GM18519 (cell line): ENCODE data around the gene GATAD2A.

Experiments used
- ATAC-seq: cut with Tn5 transposase; IDR thresholded peaks from one replicate; pipeline ENCODE4 v1.9.1; 2021; ENCODE audit warnings: mild to moderate bottlenecking, moderate library complexity; ENCODE audit not compliant: unreplicated experiment, low FRiP score

GATAD2A gene

DNA sequence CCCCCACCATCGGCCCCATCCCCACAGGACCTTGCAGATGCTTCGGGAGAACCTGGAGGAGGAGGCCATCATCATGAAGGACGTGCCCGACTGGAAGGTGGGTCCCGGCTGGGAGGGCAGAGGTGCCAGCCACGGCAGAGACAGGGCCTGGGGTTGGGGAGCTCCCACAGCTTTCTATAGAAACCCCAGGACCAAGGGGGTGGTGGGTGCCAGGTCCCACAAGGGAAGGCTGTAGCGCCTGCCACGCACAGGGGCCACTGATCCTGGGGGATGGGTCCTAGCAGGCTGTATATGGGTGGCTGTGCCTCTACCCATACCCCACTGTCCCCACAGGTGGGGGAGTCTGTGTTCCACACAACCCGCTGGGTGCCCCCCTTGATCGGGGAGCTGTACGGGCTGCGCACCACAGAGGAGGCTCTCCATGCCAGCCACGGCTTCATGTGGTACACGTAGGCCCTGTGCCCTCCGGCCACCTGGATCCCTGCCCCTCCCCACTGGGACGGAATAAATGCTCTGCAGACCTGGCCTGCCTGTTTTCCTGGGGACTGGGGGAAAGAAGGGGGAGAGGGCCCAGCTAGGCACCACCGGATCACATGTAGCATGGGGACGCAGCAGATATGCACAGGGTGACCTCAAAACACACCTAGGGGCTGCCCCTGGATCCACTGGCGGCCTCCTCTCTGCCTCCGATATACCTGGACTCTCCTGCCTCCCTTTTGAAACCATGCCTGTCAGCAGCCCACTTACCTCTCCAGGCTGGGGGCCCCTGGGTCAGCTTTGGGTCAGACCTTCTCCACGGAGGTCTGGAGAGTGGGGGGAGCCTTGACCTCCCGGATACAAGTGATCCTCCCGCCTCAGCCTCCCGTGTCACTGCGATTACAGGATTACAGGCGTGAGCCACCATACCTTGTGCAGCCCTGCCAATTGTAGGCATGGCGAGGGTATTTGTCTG is 122.5 kb downstream of the GATAD2A start:
- no peak for ATAC-seq

DNA sequence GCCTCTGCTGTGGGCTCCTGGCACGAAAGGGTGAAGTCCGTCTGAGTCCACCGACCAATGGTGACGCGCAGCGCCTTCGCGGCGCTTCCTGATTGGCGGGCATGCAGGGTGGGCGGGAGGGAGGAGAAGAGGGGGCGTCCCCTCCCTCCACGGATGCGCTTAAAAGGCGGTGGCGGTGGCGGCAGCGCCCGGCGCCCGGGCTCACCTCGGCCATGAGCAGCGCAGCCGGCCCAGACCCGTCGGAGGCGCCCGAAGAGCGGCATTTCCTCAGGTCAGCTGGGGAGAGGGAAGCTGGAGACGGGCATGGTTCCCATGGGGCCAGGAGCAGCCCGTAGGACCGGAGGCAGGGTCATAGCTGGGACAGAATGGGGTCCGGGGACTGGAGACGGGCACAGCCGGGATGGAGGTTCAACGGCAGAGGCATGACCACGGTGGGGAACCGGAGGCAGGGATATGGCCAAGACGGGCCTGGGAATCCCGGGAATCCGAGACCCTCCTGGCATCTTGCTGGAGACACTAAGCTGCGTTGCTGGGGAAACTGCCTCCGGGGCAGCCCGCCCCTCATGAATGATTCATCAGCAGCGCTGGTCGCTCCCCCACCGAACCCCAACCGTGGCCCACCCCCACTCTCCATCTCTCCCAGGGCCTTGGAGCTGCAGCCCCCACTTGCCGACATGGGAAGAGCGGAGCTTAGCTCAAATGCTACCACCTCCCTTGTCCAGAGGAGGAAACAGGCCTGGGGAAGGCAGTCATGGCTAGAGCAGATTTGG is 123.4 kb downstream of the GATAD2A start, which contains the start of gene YJEFN3:
TSS of gene YJEFN3 (plus strand) at position 191 of the 770 bp plus-strand sequence. CDS start at position 213, 22 bp downstream.
- no peak for ATAC-seq

DNA sequence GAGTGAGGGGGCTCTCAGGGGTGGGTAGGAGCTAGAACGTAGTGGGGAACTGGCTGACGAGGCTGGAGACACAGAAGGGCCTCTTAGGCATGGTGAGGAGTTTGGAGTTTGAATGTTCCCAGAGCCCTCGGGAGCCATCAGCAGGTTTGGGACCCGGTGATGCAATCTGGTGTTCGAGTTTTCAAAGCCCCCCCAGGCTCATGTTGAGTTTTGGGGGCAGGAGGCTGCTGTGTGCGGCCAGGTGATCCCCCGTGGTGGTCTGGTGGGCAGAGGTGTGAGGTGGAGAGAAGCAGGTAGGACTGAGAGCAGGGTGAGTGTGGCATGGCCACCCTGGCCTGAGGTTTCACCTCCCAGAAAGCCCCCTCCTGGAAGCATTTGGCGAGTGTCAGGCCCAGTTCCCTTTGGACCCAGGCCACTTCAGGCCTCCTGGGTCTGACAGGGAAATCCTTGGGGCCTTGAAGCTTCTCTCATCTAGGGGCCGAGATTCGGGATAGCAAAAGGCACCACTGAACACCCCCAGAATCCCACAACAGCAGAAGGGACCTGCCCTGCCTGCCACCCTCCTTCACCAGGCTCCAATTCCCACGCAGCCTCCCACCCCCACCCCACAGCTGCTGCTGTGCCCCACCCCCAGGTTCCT is 124.4 kb downstream of the GATAD2A start:
- ATAC-seq: no peak

DNA sequence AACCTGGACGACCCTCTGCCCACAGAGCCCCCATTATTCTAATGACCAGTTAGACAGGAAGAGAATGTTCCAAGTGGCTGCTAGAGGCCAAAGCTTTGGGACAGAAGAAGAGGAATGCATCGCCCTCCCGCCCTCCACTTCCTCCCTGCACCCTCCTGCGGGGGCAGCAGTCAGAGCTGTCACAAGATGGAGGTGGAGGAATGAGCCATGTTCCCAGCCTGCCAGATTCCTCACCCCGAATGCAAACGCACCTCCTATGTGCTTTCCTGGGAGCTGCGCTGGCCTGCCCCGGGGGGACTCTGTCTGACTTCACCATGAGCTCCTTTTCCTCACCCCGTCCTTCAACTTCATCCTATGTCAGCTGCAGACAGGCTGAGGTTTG is 124.9 kb downstream of the GATAD2A start:
- ATAC-seq: no peak

DNA sequence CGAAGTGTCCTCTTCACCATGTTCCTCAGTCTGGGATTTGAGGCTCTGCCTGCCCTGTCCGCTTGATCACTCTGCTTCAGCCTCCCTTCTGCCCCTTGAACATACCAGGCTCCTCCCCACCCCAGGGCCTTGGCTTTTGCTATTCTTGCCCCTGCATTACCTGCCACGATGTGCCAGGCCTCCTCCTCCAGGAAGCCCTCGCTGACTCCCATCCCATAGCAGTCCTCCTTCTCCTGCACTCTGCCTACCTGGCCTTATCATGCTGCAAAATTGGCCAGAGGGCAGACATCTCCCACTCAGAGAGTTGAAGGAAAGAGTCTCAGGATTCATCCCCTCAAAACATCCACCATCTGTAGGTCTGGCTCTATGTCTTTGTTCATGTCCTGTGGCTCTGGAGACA is 125.4 kb downstream of the GATAD2A start:
- no peak for ATAC-seq

DNA sequence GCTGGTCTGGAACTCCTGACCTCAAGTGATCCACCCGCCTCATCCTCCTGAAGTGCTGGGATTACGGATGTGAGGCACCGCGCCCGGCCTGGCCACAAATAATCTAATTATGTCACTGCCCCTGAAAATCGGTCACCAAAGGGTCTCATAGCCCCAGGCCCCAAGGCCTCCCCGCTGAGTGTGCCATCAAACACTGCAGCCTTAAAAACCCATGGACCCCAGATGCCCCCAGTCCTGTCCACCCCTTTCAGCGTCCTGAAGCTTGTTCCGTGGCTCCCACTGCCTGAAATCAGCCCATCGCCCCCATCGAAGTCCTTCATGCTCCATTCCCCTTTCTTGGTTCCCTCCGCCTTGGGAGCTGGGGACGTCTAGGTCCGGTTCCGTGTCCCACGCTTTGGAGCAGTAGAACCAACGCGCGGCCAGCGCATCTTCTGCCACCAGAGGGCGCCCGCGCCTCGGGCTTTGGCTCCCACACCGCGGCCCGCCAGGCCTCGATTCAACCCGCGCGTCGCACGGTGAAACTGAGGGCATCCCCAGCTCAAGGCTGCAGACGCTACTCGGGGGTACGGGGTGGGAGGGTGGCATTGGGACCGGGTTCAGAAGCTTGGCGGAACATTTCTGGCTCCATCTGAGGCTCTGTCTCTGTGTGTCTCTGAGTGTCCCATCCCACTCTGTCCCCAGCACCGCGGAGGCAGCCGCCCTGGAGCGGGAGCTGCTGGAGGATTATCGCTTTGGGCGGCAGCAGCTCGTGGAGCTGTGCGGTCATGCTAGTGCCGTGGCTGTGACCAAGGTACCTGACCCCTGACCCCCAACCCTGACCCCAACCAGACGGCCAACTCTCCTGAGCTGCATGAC is 126.7 kb downstream of the GATAD2A start:
- ATAC-seq: no peak

DNA sequence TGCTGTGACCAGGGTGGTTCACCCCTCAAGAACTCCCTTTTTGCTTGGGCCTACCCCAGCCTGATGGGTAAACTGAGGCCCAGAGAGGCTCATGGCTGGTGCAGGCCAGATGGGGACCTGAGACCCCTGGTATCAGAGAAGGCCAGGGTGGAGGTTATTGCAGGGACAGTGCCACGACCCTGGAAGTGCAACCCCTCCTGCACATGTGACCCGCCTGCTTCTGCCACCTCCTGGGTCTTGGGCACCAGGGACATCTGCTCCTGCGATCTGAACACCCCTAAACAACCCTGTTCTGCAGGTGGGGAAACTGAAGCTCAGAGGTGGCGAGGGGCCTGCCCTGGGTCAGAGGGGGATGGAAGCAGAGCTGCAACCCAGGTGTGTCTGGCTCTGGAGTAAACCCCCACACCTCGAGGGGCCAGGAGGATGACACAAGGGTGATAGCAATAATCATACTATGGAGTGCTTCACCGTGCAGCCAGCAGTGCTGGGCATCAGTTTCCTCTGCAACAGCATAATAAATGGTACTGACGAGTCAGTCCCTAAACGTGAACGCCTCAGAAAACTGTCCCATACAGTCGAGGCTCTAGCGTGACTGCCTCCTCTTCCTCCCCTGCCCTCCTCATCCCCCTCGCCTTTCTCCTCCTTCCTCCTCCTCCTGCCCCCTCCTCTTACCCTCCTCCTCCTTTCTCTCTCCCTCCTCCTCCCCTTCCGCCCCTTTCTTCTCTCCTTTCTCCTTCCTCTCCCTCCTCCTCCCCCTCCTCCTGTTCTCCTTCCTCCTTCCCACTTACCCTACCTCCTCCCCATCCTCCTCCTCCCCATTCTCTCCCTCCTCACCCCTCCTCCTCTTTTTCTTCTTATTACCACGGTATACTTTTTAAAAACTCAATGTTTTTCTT is 127.6 kb downstream of the GATAD2A start:
- ATAC-seq: no peak

DNA sequence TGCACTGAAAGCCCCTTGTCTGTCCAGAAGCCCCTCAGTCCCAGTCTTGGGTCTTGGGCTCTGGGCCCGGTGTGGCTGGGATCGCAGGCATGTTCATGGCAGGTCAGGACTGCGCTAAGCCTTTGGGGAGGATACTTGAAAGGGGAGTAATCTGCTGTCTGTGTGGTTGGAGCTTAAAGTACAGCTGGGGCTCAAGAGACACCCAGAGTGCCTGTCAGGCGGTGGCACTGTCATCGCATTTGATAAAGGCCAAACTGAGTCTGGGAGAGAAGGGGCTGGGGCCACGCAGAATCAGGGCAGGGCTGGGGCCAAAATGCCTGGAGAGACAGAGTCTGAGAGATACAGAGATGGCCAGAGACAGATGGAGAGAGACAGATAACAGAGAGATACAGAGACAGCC is 128.4 kb downstream of the GATAD2A start:
- ATAC-seq: no peak

DNA sequence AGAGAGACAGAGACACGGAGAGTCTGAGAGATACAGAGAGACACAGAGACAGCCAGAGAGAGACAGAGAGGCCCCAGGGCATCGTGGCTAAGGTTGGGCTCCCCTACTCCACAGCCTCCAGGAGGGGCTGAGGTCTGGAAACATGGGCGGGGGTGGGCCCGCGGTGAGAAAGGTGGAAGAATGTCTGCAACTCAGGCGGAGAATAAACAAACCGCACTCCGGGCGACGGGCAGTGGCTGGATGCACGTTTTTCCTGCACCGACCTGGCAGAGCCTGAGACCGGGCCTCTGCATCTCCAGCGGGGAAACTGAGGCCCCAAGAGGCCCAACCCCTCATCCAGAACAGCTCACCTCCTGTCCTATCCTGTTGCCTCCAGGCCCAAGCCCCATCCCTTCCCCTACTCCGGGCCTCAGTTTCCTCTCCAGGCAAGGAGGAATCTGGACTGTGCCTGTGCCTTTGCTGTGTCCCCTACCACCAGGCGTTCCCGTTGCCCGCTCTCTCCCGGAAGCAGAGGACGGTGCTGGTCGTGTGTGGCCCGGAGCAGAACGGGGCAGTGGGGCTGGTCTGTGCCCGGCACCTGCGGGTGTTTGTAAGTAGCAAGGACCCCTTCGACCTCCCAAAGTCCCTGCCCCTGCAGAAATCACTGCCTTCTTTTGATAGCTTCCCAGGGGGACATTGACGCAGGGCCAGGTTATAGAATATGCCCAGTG is 129.2 kb downstream of the GATAD2A start:
- no peak for ATAC-seq

DNA sequence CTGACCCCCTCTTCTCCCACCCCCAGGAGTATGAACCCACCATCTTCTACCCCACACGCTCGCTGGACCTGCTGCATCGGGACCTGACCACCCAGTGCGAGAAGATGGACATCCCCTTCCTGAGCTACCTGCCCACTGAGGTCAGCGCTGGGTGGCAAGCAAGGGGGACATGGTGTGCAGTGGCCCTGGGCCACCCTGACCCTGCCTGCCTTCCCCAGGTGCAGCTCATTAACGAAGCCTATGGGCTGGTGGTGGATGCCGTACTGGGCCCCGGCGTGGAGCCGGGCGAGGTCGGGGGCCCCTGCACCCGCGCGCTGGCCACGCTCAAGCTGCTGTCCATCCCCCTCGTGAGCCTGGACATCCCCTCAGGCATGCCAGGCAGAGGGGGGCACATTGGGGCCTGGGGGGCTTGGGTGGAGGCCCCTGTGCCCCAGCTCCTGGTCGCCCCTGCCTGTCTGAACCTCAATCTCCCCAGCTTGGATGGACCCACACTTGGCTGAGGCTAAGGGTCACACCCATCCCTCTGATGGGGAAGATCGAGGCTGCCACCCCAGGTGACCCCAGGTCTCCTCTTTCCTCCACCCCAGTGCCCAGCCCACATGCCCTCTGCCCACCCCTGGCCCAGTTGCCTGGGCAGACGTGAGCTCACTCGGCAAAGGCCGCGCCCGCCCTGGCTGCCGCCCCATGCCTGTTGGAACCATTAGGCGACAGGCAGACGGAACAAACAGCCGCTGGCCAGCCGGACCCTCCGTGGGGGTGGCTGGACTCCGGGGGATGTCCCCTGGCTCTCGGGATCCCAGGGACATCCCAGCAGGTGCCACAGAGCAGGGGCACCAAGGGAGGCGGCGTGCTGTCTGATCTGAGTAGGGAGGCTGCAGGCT is 130.1 kb downstream of the GATAD2A start:
- no peak for ATAC-seq

DNA sequence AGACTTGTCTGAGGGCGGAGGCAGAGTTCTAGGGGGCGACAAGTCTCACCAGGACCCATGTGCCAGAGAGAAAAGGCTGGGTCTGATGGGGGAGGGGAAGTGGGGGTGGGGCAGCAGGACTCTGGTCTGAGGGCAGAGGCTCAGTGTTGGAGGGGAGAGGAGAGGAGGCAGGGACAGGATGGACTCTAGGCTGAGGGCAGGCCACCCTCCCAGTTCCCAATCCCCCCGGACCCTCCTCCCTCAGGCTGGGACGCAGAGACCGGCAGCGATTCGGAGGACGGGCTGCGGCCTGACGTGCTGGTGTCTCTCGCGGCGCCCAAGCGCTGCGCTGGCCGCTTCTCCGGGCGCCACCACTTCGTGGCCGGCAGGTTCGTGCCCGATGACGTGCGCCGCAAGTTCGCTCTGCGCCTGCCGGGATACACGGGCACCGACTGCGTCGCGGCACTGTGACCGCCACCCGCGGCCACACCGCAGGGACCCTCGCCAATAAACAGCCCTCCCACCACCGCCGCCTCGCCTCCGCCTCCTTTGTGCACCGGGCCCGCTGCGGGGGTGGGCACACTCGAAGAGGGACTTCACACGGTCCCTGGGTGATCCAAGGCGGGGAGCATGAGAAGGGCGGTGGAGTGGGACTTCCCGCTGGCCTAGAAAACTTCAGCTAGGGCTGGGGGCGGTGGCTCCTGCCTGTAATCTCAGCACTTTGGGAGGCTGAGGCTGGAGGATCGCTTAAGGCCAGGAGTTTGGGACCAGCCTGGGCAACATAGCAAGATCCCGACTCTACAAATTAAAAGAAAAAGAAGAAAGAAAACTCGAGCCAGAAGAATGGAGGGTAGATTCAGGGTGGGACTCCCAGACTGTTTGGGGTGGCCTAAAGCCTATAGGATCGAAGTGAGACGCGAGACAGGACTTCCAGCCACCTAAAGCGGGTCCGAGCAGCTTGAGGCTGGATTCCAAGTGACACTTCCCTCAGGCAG is 131.9 kb downstream of the GATAD2A start:
- no peak for ATAC-seq

DNA sequence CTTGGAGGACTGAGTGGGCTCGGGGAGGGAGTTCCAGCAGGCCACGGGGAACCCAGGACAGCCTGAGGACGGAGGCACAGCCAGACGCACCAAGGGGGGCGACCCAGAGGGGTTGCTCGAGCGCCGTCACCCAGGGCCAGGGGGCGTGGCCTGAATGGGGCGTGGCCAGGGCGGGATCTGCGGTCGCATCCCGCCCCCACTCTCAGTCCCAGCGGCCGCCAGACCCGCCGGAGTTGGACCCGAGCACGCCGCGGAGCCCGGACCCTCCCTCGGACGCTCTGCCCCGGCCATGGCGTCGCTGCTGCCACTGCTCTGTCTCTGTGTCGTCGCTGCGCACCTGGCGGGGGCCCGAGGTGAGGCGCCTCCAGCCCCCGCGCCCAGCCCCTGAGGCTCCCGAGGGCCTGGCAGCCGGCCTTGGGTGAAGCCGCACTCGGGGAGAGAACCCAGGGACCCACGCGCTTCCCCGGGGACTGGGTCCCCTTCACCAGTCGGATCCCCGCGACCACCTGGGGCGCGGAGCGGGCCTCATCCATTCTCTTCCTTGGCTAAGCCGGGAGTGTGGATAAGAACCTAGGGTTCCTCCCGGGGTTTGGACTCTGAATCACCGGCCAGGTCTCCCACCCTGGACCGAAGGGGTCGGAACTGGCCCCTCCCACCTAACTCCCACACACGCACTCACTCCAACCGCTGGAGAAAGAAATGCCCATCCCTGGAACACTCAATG is 132.7 kb downstream of the GATAD2A start, which contains the start of gene CILP2:
TSS of gene CILP2 (plus strand) at position 205 of the 724 bp plus-strand sequence. CDS start at position 290, 85 bp downstream.
- no peak for ATAC-seq

DNA sequence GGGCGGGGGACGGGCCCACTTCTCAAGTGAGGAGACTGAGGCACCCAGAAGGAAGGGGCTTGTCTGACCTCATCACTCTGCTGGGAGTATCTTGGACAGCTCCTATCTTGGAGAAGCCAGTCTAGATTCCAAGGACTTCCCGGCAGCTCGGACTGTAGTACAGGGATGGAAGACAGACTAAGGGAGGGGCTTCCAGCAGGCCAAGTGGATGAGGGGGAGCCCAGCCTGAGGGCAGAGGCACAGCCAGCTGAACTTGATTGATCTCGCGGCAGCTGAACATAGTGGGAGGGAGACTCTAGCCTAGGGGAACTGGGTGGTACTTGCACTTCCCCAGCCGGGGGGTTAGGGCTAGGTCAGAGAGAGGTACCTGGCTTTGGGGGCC is 133.3 kb downstream of the GATAD2A start:
- ATAC-seq: no peak

DNA sequence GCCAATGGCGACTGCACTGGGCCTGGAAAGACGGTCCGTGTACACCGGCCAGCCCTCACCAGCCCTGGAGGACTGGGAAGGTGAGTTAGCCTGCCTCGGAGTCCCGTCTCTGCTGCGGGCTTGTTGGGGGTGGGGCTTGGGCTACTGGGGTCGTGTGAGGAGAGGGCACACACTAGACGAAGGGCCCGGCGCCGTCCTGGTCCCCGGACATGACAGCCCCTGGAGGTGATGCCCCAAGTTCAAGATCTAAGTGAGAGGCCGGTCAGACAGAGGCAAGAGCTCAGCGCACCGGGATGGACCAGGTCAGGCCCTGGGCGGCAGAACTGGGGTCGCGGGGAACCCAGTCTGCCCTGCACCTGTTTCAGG is 134.2 kb downstream of the GATAD2A start:
- ATAC-seq: no peak

DNA sequence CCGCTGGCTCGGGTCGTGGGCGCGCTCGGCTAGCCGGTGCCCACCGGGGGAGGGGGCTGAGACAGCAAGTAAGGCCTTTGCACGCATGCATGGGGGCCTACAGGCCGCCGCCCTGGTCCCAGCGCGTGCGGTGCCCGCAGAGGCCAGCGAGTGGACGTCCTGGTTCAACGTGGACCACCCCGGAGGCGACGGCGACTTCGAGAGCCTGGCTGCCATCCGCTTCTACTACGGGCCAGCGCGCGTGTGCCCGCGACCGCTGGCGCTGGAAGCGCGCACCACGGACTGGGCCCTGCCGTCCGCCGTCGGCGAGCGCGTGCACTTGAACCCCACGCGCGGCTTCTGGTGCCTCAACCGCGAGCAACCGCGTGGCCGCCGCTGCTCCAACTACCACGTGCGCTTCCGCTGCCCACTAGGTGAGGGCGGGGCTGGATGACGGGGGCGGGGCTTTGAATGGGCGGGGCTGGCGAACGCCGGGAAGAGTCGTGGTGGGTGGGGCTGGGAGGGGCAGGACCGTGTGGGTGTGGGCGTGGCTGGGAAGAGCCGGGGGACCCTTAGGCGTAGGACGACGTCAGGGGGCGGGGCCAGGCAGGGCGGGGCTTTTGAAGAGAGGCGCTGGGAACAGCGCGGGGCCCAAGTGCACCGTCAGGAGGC is 134.7 kb downstream of the GATAD2A start:
- ATAC-seq: no peak
